Fibroblast of lung (primary cell): ENCODE data around the gene DDX50. TPM values are rescaled to one million over a fixed set of nuclear protein-coding genes. Genes with fewer than 3 reads are reported as not detected.

Source experiments
- DNase-seq, 2 donors: peaks; one replicate each; pipeline versions ENCODE4 v3.0.0 to v3.0.0-alpha.2; 2010; ENCODE audit warnings: low read depth in 2 of 2
- H2AFZ ChIP-seq: 2 replicates; pipeline ENCODE4 v1.5.1; 2012; ENCODE audit warnings: low read length, control low read depth, inconsistent platforms
- H3K27ac ChIP-seq: 2 replicates; pipeline ENCODE4 v1.5.1; 2011; ENCODE audit warnings: low read length, control low read depth; ENCODE audit not compliant: insufficient read depth
- H3K27me3 ChIP-seq: 2 replicates; pipeline ENCODE4 v1.5.1; 2011; ENCODE audit warnings: mild to moderate bottlenecking, low read length; ENCODE audit not compliant: control insufficient read depth, insufficient read depth
- H3K36me3 ChIP-seq: 2 replicates; pipeline ENCODE4 v1.5.1; 2011; ENCODE audit warnings: low read length; ENCODE audit not compliant: control insufficient read depth, insufficient read depth
- H3K4me1 ChIP-seq: 2 replicates; pipeline ENCODE4 v1.5.1; 2011; ENCODE audit warnings: low read length; ENCODE audit not compliant: control insufficient read depth, insufficient read depth; ENCODE audit errors: extremely low read depth
- H3K4me2 ChIP-seq: 2 replicates; pipeline ENCODE4 v1.5.1; 2011; ENCODE audit warnings: low read length, control low read depth; ENCODE audit not compliant: insufficient read depth; ENCODE audit errors: extremely low read depth
- H3K4me3 ChIP-seq, 4 experiments: fragments of 200-600 bp in 1 of 4; sonication (generic) in 1 of 4; replicated peaks in 1 of 4; 2 replicates each; pipeline ENCODE4 v1.5.1; 2011 to 2016; ENCODE audit warnings: low read length in 4 of 4, low read depth in 3 of 4, mild to moderate bottlenecking in 3 of 4, control low read depth in 2 of 4, inconsistent platforms in 1 of 4, mixed read lengths in 1 of 4; ENCODE audit not compliant: insufficient read depth in 1 of 4; ENCODE audit errors: control extremely low read depth in 1 of 4
- H3K79me2 ChIP-seq: 2 replicates; pipeline ENCODE4 v1.5.1; 2012; ENCODE audit warnings: mild to moderate bottlenecking, low read length, inconsistent platforms; ENCODE audit not compliant: control insufficient read depth, insufficient read depth
- H3K9ac ChIP-seq: 2 replicates; pipeline ENCODE4 v1.5.1; 2011; ENCODE audit warnings: mild to moderate bottlenecking, low read length, control low read depth; ENCODE audit not compliant: insufficient read depth
- H3K9me3 ChIP-seq: 2 replicates; pipeline ENCODE4 v1.5.1; 2012; ENCODE audit warnings: low read depth, low read length; ENCODE audit not compliant: control insufficient read depth, insufficient read depth
- H4K20me1 ChIP-seq: 2 replicates; pipeline ENCODE4 v1.5.1; 2011; ENCODE audit warnings: low read length; ENCODE audit not compliant: control insufficient read depth, insufficient read depth; ENCODE audit errors: extremely low read depth
- EZH2 ChIP-seq: IDR thresholded peaks from 2 replicates; pipeline ENCODE4 v1.5.1; 2012; ENCODE audit warnings: low read length, control low read depth, mild to moderate bottlenecking; ENCODE audit errors: missing control alignments
- polyA plus RNA-seq, 2 donors: library from polyadenylated mRNA; depleted of rRNA in 1 of 2; stranded (reverse) in 1 of 2; unstranded in 1 of 2; fragments of >200 nt; gene quantifications; 2 replicates each; pipeline ENCODE4 v1.2.1, GENCODE V29; 2011 to 2012; ENCODE audit warnings: missing spikeins in 1 of 2
- total RNA-seq: library from RNA; depleted of rRNA; stranded (reverse); fragments of >200 nt; gene quantifications from 2 replicates; pipeline ENCODE4 v1.2.1, GENCODE V29; 2014
- TF ChIP-seq, protein P1 (sequence below), 2 donors: IDR thresholded peaks in 1 of 2; conservative IDR thresholded peaks in 1 of 2; 1 replicate in 1 of 2; 2 replicates in 1 of 2; pipeline ENCODE4 v1.5.1; 2011 to 2012; ENCODE audit warnings: low read length in 2 of 2, control low read depth in 1 of 2, inconsistent platforms in 1 of 2, low read depth in 1 of 2, mild to moderate bottlenecking in 1 of 2

DDX50 gene
- total and polyA plus RNA-seq, 2 donors (not counting 1 experiment from before 2014, with no cell fraction given), result 48.6 to 69.7 TPM

DNA sequence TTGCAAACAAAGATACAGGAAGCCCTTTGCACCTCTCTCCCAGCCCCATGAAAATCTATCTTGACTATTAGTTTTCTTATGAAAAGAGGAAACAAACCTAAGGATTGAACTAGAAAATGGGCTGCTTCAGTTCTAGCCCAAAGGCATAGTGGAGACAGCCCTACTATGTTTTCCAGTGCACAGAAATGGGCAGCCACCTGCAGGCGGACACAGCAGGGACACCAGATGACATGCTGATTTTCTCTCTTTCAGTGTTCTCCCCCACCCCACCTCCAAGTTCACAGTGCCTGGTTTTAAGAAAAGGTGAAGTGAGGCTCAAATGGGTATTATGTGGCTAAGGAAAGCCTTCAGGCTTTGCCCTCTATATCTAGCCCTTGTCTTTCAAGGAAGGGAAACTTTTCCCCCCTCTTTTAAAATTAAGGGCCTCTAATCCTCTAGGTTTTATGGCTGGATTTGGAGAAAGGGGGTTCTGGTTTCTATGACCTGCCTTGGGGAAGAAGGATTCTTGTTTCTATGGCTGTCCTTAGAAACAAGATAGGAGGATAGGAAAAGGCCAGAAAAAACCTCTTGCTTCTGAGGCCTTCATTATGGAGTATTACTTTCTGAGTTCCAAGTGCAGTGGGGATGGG lies 23.5 kb upstream of the DDX50 start:
- H3K27ac ChIP-seq, result no peak overlapping the region
- no peak overlapping the region for H3K9ac ChIP-seq
- no peak overlapping the region for H2AFZ ChIP-seq
- no peaks in the 10 kb centered on the region for H4K20me1 ChIP-seq
- no peaks in the 10 kb centered on the region for H3K36me3 ChIP-seq
- H3K4me2 ChIP-seq, result no peak overlapping the region
- TF ChIP-seq, protein P1, sequence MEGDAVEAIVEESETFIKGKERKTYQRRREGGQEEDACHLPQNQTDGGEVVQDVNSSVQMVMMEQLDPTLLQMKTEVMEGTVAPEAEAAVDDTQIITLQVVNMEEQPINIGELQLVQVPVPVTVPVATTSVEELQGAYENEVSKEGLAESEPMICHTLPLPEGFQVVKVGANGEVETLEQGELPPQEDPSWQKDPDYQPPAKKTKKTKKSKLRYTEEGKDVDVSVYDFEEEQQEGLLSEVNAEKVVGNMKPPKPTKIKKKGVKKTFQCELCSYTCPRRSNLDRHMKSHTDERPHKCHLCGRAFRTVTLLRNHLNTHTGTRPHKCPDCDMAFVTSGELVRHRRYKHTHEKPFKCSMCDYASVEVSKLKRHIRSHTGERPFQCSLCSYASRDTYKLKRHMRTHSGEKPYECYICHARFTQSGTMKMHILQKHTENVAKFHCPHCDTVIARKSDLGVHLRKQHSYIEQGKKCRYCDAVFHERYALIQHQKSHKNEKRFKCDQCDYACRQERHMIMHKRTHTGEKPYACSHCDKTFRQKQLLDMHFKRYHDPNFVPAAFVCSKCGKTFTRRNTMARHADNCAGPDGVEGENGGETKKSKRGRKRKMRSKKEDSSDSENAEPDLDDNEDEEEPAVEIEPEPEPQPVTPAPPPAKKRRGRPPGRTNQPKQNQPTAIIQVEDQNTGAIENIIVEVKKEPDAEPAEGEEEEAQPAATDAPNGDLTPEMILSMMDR (conservative IDR thresholded peaks at IDR 0.05 in 1 of 2, IDR thresholded peaks at IDR 0.05 in 1 of 2; ENCODE audit: low read depth in 1 of 2, low read length in 2 of 2), result no peak
- no peak for TF ChIP-seq EZH2
- H3K79me2 ChIP-seq, result no peaks in the 10 kb centered on the region
- H3K4me1 ChIP-seq, result no peaks in the 10 kb centered on the region
- H3K27me3 ChIP-seq, result peaks cover 3% of the 10 kb centered on the region
- DNase-seq, result no peak
- no peaks in the 10 kb centered on the region for H3K9me3 ChIP-seq
- H3K4me3 ChIP-seq, result no peak overlapping the region

DNA sequence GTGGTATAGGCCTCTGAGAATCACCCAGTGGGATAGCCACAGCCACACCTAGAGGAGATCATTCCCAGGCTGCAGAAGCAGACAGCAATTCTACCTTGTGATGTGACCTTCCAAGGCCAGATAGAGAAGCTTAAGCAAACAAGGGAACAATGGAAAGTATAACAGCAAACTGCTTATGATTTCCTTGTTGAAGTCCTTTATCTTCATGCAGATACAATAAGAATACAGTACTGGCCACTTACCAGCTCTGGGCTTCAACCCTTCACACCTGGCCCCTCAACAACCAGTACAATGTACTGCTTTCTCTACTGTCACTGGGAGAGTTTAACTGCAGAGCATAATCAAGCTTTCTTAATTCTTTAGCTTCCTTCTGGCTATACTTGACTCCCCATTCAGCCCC lies 22.6 kb upstream of the DDX50 start:
- Histone ChIP-seq H2AFZ (no peak overlapping the region), H3K27me3 (peaks cover 3% of the 10 kb centered on the region), H3K4me3 (no peak overlapping the region), H3K27ac (no peak overlapping the region), H3K4me2 (no peak overlapping the region), H3K9ac (no peak overlapping the region), H4K20me1 (no peaks in the 10 kb centered on the region), H3K79me2 (no peaks in the 10 kb centered on the region), H3K4me1 (no peaks in the 10 kb centered on the region), H3K9me3 (no peaks in the 10 kb centered on the region), H3K36me3 (no peaks in the 10 kb centered on the region)
- DNase-seq, result no peak
- TF ChIP-seq EZH2, result no peak
- TF ChIP-seq, protein P1 (conservative IDR thresholded peaks at IDR 0.05 in 1 of 2, IDR thresholded peaks at IDR 0.05 in 1 of 2; ENCODE audit: low read depth in 1 of 2, low read length in 2 of 2), result no peak

- no peaks in the 10 kb centered on the region for H4K20me1 ChIP-seq
- peaks cover 3% of the 10 kb centered on the region for H3K27me3 ChIP-seq
- no peak for DNase-seq
- no peak overlapping the region for H3K4me2 ChIP-seq
- H3K27ac ChIP-seq, result no peak overlapping the region
- no peak overlapping the region for H3K4me3 ChIP-seq
- no peak overlapping the region for H2AFZ ChIP-seq
- no peaks in the 10 kb centered on the region for H3K9me3 ChIP-seq
- no peaks in the 10 kb centered on the region for H3K36me3 ChIP-seq
- H3K9ac ChIP-seq, result no peak overlapping the region
- TF ChIP-seq, protein P1 (conservative IDR thresholded peaks at IDR 0.05 in 1 of 2, IDR thresholded peaks at IDR 0.05 in 1 of 2; ENCODE audit: low read depth in 1 of 2, low read length in 2 of 2), result no peak
- no peak for TF ChIP-seq EZH2
- no peaks in the 10 kb centered on the region for H3K79me2 ChIP-seq
- H3K4me1 ChIP-seq, result no peaks in the 10 kb centered on the region
Measured at GRCh38 chr10:68879628-68880027, 21.5 kb upstream of the DDX50 start.
